Astrocyte (in vitro differentiated cells and primary cell): Measurements from ENCODE around the gene ASPHD1. TPM values are rescaled to one million over a fixed set of nuclear protein-coding genes. Genes with fewer than 3 reads are reported as not detected.
A peak's percentile ranks its signal among the peaks of the same experiment; 100 is the strongest.
"Not testable (repeated sequence)": the region's sequence is repeated elsewhere in the genome, so short reads cannot be mapped to it uniquely, and the experiment has no call there.

Source experiments
- DNase-seq: peaks from one replicate; pipeline ENCODE4 v3.0.0-alpha.2; 2010; ENCODE audit warnings: low read depth
- FAIRE-seq: peaks from 2 replicates; lab custom pipeline; 2011; peaks lifted over from hg19 to GRCh38; lab: Jason Lieb, UNC
- H2AFZ ChIP-seq: 2 replicates; pipeline ENCODE4 v1.6.0; 2012; ENCODE audit warnings: low read depth, low read length, inconsistent platforms
- H3K27ac ChIP-seq: 2 replicates; pipeline ENCODE4 v1.5.1; 2011; ENCODE audit warnings: low read depth, low read length, inconsistent platforms
- H3K27me3 ChIP-seq: 2 replicates; pipeline ENCODE4 v1.6.0; 2011; ENCODE audit warnings: low read length, inconsistent platforms; ENCODE audit not compliant: insufficient read depth
- H3K36me3 ChIP-seq: 2 replicates; pipeline ENCODE4 v1.5.1; 2011; ENCODE audit warnings: low read length, inconsistent platforms; ENCODE audit not compliant: insufficient read depth
- H3K4me1 ChIP-seq: 2 replicates; pipeline ENCODE4 v1.5.1; 2011; ENCODE audit warnings: low read length, inconsistent platforms; ENCODE audit not compliant: insufficient read depth
- H3K4me2 ChIP-seq: 2 replicates; pipeline ENCODE4 v1.6.0; 2012; ENCODE audit warnings: low read length, inconsistent platforms
- H3K4me3 ChIP-seq: 2 replicates; pipeline ENCODE4 v1.5.1; 2011; ENCODE audit warnings: low read depth, mild to moderate bottlenecking, low read length, inconsistent platforms; ENCODE audit not compliant: insufficient read depth
- H3K79me2 ChIP-seq: 2 replicates; pipeline ENCODE4 v1.6.0; 2012; ENCODE audit warnings: mild to moderate bottlenecking, low read length, inconsistent platforms; ENCODE audit not compliant: insufficient read depth
- H3K9ac ChIP-seq: 2 replicates; pipeline ENCODE4 v1.6.0; 2012; ENCODE audit warnings: mild to moderate bottlenecking, low read length, inconsistent platforms
- H3K9me3 ChIP-seq: 2 replicates; pipeline ENCODE4 v1.5.1; 2012; ENCODE audit warnings: low read depth, mild to moderate bottlenecking, low read length, inconsistent platforms; ENCODE audit not compliant: insufficient read depth
- H4K20me1 ChIP-seq: 2 replicates; pipeline ENCODE4 v1.6.0; 2012; ENCODE audit warnings: low read length, inconsistent platforms; ENCODE audit not compliant: insufficient read depth
- H3K27ac Mint-ChIP-seq: one replicate; pipeline ENCODE4 v1.8.0; 2021; ENCODE audit warnings: mild to moderate bottlenecking, mixed read lengths; ENCODE audit not compliant: unreplicated experiment
- H3K27me3 Mint-ChIP-seq: one replicate; pipeline ENCODE4 v1.8.0; 2021; ENCODE audit warnings: low read depth, mixed read lengths; ENCODE audit not compliant: unreplicated experiment
- H3K36me3 Mint-ChIP-seq: one replicate; pipeline ENCODE4 v1.8.0; 2021; ENCODE audit warnings: low read depth, mixed read lengths; ENCODE audit not compliant: unreplicated experiment
- H3K4me1 Mint-ChIP-seq: one replicate; pipeline ENCODE4 v1.8.0; 2021; ENCODE audit warnings: low read depth, mixed read lengths; ENCODE audit not compliant: unreplicated experiment
- H3K4me3 Mint-ChIP-seq: one replicate; pipeline ENCODE4 v1.8.0; 2021; ENCODE audit warnings: mild to moderate bottlenecking, moderate library complexity, mixed read lengths; ENCODE audit not compliant: unreplicated experiment
- H3K9me3 Mint-ChIP-seq: one replicate; pipeline ENCODE4 v1.8.0; 2021; ENCODE audit warnings: mild to moderate bottlenecking, mixed read lengths; ENCODE audit not compliant: unreplicated experiment
- EZH2 ChIP-seq: IDR thresholded peaks from 2 replicates; pipeline ENCODE4 v1.6.1; 2012; ENCODE audit warnings: mild to moderate bottlenecking, low read length, inconsistent platforms; ENCODE audit not compliant: insufficient read depth
- total RNA-seq: library from RNA; stranded (reverse); gene quantifications from 2 replicates; pipeline ENCODE4 v1.2.1, GENCODE V29; 2021
- TF ChIP-seq, protein P1 (sequence below): IDR thresholded peaks from 2 replicates; pipeline ENCODE4 v1.5.1; 2011; ENCODE audit warnings: low read depth, mild to moderate bottlenecking, inconsistent platforms, low read length, moderate library complexity; ENCODE audit not compliant: insufficient read depth

ASPHD1 gene
- total RNA-seq, 1 donor from 2014 or later: 43.3 TPM

DNA sequence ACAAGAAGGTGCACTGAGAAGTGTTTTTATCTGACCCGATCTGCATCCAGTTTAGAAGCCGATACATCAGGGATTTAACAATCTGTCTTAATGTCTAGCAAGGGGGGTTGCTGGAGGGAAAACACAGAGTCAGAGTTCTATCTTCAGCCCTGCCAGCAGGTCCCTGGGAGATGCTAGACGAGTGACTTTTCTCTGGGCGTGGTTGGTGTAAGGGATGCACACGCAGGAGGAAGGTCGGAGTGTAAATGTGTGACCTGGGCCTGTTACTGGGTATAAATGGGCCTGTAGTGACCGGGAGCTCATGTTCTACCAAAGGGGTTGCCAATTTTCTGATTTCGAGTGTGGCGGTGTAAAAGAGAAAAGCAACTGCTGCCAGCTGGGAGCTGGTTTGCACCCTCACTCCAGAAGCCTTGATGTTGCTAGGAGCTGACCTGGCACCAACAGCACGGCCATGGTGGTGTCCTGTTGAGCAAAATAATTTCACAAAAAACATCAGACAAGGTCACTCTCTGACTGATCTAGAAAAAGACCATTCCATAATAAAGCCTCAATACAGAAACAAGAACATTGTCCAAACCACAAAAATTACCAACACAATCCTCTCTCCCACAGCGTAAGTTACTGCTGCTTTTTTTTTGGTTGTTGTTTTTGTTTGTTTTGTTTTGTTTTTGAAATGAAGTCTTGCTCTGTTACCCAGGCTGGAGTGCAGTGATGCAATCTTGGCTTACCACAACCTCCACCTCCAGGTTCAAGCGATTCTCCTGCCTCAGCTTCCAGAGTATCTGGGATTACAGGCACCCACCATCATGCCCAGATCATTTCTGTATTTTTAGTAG, 27.0 kb downstream of the ASPHD1 start:
- Histone ChIP-seq H3K4me2 (peak overlapping the region; percentile 95), H3K36me3 (no peaks in the 10 kb centered on the region), H3K27ac (no peak overlapping the region), H3K9me3 (no peaks in the 10 kb centered on the region), H3K4me3 (peak overlapping the region; percentile 69), H4K20me1 (peaks cover 11% of the 10 kb centered on the region), H3K9ac (peak overlapping the region; percentile 85), H3K27me3 (no peaks in the 10 kb centered on the region), H3K79me2 (peaks cover 29% of the 10 kb centered on the region), H2AFZ (peak overlapping the region; percentile 87), H3K4me1 (peaks cover 17% of the 10 kb centered on the region)
- DNase-seq (no peak), FAIRE-seq (no peak)
- no peak for TF ChIP-seq EZH2
- TF ChIP-seq, protein P1, sequence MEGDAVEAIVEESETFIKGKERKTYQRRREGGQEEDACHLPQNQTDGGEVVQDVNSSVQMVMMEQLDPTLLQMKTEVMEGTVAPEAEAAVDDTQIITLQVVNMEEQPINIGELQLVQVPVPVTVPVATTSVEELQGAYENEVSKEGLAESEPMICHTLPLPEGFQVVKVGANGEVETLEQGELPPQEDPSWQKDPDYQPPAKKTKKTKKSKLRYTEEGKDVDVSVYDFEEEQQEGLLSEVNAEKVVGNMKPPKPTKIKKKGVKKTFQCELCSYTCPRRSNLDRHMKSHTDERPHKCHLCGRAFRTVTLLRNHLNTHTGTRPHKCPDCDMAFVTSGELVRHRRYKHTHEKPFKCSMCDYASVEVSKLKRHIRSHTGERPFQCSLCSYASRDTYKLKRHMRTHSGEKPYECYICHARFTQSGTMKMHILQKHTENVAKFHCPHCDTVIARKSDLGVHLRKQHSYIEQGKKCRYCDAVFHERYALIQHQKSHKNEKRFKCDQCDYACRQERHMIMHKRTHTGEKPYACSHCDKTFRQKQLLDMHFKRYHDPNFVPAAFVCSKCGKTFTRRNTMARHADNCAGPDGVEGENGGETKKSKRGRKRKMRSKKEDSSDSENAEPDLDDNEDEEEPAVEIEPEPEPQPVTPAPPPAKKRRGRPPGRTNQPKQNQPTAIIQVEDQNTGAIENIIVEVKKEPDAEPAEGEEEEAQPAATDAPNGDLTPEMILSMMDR: no peak
- H3K36me3 Mint-ChIP-seq: no peaks in the 10 kb centered on the region
- H3K9me3 Mint-ChIP-seq: no peaks in the 10 kb centered on the region
- H3K27ac Mint-ChIP-seq: no peak overlapping the region
- H3K4me3 Mint-ChIP-seq: peak overlapping the region; percentile 89
- no peaks in the 10 kb centered on the region for H3K27me3 Mint-ChIP-seq
- peaks cover 9% of the 10 kb centered on the region for H3K4me1 Mint-ChIP-seq

DNA sequence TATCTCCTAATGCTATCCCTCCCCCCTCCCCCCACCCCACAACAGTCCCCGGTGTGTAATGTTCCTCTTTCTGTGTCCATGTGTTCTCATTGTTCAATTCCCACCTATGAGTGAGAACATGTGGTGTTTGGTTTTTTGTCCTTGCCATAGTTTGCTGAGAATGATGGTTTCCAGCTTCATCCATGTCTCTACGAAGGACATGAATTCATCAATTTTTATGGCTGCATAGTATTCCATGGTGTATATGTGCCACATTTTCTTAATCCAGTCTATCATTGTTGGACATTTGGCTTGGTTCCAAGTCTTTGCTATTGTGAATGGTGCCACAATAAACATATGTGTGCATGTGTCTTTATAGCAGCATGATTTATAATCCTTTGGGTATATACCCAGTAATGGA, 31.5 kb downstream of the ASPHD1 start:
- not testable (repeated sequence) for H2AFZ ChIP-seq, H3K4me3 Mint-ChIP-seq, H3K27ac ChIP-seq, H3K9ac ChIP-seq, H3K36me3 ChIP-seq, H3K9me3 Mint-ChIP-seq, H3K79me2 ChIP-seq, H3K4me3 ChIP-seq, H3K9me3 ChIP-seq, H3K4me1 ChIP-seq, DNase-seq, H3K36me3 Mint-ChIP-seq, H3K4me2 ChIP-seq, FAIRE-seq, H3K4me1 Mint-ChIP-seq, H3K27me3 ChIP-seq, H3K27ac Mint-ChIP-seq, H4K20me1 ChIP-seq, H3K27me3 Mint-ChIP-seq

DNA sequence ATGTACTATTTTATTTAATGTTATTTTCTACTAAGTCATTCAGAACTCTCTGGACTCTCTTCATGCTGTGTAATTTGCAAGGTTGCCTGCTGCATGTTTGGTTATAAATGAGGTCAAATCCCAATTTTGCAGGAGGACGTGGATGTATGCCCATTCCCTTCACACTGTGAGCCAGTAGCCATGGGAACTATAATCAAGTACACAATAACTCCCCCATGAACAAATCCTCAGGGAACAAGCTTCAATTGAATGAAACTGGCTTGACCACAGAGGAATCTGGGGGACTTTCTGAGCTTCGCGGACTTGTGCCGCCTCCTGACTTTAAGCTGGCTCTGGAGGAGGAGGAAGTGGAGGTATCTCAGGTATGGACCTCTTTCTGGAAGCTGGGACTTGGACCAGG, 40.4 kb downstream of the ASPHD1 start:
- TF ChIP-seq EZH2: no peak
- TF ChIP-seq, protein P1: no peak
- Mint-ChIP-seq H3K27ac (no peak overlapping the region), H3K4me1 (peaks cover 16% of the 10 kb centered on the region)

More for the DNA sequence above, 40.4 kb downstream of the ASPHD1 start:
- H4K20me1 ChIP-seq: no peaks in the 10 kb centered on the region
- no peaks in the 10 kb centered on the region for H3K36me3 ChIP-seq
- H3K4me2 ChIP-seq: no peak overlapping the region
- DNase-seq (peak; percentile 7), FAIRE-seq (no peak)
- peaks cover 2% of the 10 kb centered on the region for H3K36me3 Mint-ChIP-seq
- H3K4me3 Mint-ChIP-seq: no peak overlapping the region
- H3K9ac ChIP-seq: no peak overlapping the region
- H3K27me3 ChIP-seq: no peaks in the 10 kb centered on the region
- H3K9me3 ChIP-seq: no peaks in the 10 kb centered on the region
- H3K9me3 Mint-ChIP-seq: no peaks in the 10 kb centered on the region
- H3K27ac ChIP-seq: no peak overlapping the region
- no peak overlapping the region for H2AFZ ChIP-seq
- H3K4me1 ChIP-seq: peaks cover 16% of the 10 kb centered on the region
- H3K79me2 ChIP-seq: no peaks in the 10 kb centered on the region
- no peak overlapping the region for H3K4me3 ChIP-seq
- no peaks in the 10 kb centered on the region for H3K27me3 Mint-ChIP-seq
